Suprapubic skin (tissue), 4 donors: ENCODE measurements around the gene SDHC. TPM values are rescaled to one million over a fixed set of nuclear protein-coding genes. Genes with fewer than 3 reads are reported as not detected.

Source experiments
- DNase-seq, 2 donors: peaks; one replicate each; pipeline ENCODE4 v3.0.0-alpha.2; 2019; ENCODE audit warnings: low spot score in 2 of 2
- H3K27ac ChIP-seq: fragments of 200-600 bp; sonication (generic); one replicate; pipeline ENCODE4 v1.5.1; 2019
- H3K27me3 ChIP-seq: fragments of 200-600 bp; sonication (generic); one replicate; pipeline ENCODE4 v1.5.1; 2019
- H3K36me3 ChIP-seq: fragments of 200-600 bp; sonication (generic); one replicate; pipeline ENCODE4 v1.5.1; 2019
- H3K4me1 ChIP-seq: fragments of 200-600 bp; sonication (generic); one replicate; pipeline ENCODE4 v1.5.1; 2019
- H3K4me3 ChIP-seq: fragments of 200-600 bp; sonication (generic); one replicate; pipeline ENCODE4 v1.5.1; 2019; ENCODE audit warnings: mild to moderate bottlenecking
- H3K9me3 ChIP-seq: fragments of 200-600 bp; sonication (generic); one replicate; pipeline ENCODE4 v1.5.1; 2019
- EP300 ChIP-seq: sonication (generic); formaldehyde crosslinking; IDR thresholded peaks from one replicate; pipeline ENCODE4 v1.6.1; 2017; ENCODE audit warnings: antibody characterized with exemption
- POLR2A ChIP-seq, 2 donors: fragments of 450-650 bp; IDR thresholded peaks; one replicate each; pipeline ENCODE4 v1.6.1; 2017; ENCODE audit warnings: antibody characterized with exemption in 2 of 2, mild to moderate bottlenecking in 2 of 2, moderate library complexity in 2 of 2
- POLR2AphosphoS5 ChIP-seq, 3 donors: sonication (generic); formaldehyde crosslinking; IDR thresholded peaks; one replicate each; pipeline ENCODE4 v1.6.1; 2017; ENCODE audit warnings: antibody characterized with exemption in 3 of 3
- WGBS: methylation state at CpG from one replicate; pipeline ENCODE4 v1.1.5; 2018; 5-methylcytosine and 5-hydroxymethylcytosine counted together
- total RNA-seq, 4 donors: library from RNA; depleted of rRNA; stranded (reverse); fragments of >200 nt; gene quantifications; one replicate each; pipeline ENCODE4 v1.1.0, GENCODE V29; 2016
- TF ChIP-seq, protein P1 (sequence below), 2 donors: fragments of 200-600 bp in 1 of 2; fragments of 450-650 bp in 1 of 2; sonication (generic) in 1 of 2; IDR thresholded peaks; one replicate each; pipeline ENCODE4 v1.5.1; 2016 to 2019; ENCODE audit warnings: antibody characterized with exemption in 2 of 2, mild to moderate bottlenecking in 1 of 2, moderate library complexity in 1 of 2

Gene SDHC
- total RNA-seq, 4 donors from 2014 or later = 45.0 to 84.6 (median 60.7) TPM

DNA sequence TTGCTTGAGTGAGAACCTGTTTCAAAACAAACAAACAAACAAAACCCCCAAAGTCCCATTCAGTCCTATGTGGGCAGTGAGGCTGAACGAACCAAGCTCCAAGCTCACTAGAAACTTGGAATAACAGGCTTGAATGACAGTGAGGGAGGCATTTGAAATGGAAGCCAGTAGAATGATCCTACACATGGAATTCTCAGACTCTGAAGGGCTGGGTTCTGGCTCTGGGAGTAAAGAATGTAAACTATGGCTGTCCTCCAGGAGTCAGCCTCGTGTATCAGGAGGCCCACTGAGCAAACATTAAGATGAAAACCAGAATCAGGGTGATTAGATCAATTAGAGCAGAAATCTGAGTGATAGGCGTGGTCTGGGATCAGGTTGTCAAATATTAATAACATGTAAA lies 40.8 kb upstream of the SDHC start:
- Histone ChIP-seq H3K9me3 (no peaks in the 10 kb centered on the region), H3K36me3 (no peaks in the 10 kb centered on the region), H3K27ac (no peak overlapping the region), H3K27me3 (peaks cover 5% of the 10 kb centered on the region), H3K4me3 (no peak overlapping the region), H3K4me1 (no peaks in the 10 kb centered on the region)
- no peak for DNase-seq
- TF ChIP-seq EP300 = no peak
- no peak for TF ChIP-seq POLR2AphosphoS5 (IDR thresholded peaks at IDR 0.05)
- no peak for TF ChIP-seq POLR2A (IDR thresholded peaks at IDR 0.05)
- TF ChIP-seq, protein P1, sequence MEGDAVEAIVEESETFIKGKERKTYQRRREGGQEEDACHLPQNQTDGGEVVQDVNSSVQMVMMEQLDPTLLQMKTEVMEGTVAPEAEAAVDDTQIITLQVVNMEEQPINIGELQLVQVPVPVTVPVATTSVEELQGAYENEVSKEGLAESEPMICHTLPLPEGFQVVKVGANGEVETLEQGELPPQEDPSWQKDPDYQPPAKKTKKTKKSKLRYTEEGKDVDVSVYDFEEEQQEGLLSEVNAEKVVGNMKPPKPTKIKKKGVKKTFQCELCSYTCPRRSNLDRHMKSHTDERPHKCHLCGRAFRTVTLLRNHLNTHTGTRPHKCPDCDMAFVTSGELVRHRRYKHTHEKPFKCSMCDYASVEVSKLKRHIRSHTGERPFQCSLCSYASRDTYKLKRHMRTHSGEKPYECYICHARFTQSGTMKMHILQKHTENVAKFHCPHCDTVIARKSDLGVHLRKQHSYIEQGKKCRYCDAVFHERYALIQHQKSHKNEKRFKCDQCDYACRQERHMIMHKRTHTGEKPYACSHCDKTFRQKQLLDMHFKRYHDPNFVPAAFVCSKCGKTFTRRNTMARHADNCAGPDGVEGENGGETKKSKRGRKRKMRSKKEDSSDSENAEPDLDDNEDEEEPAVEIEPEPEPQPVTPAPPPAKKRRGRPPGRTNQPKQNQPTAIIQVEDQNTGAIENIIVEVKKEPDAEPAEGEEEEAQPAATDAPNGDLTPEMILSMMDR (IDR thresholded peaks at IDR 0.05) = no peak
- 53% methylated on average over 3 of the region's 3 CpGs for WGBS

DNA sequence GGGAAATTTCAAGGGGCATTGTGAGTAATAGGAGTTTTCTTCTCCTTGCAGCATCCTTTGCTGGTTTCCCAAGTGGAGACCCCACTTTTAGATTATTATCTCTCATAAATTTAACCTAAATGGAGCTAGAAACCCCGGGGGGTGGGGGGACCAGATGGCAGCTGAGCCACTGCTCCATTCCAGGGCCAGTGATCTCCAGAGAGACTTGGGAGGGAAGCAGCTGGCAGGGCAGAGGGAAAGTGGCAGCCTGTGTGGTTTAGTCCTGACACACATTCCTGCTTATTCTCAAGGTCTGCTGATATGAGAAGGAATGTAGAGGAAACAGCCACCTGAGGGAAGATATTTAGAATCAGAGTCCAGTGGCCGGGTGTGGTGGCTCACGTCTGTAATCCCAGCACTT lies 39.3 kb upstream of the SDHC start:
- no peaks in the 10 kb centered on the region for H3K9me3 ChIP-seq
- H3K4me1 ChIP-seq = no peaks in the 10 kb centered on the region
- H3K27me3 ChIP-seq = peaks cover 5% of the 10 kb centered on the region
- H3K4me3 ChIP-seq = no peak overlapping the region
- no peak for TF ChIP-seq POLR2A (IDR thresholded peaks at IDR 0.05)
- no peak for TF ChIP-seq POLR2AphosphoS5 (IDR thresholded peaks at IDR 0.05)
- TF ChIP-seq EP300 = no peak
- TF ChIP-seq, protein P1 (IDR thresholded peaks at IDR 0.05) = no peak
- no peak for DNase-seq
- H3K27ac ChIP-seq = no peak overlapping the region
- 55% methylated on average over 3 of the region's 3 CpGs for WGBS
- no peaks in the 10 kb centered on the region for H3K36me3 ChIP-seq

- Histone ChIP-seq H3K36me3 (no peaks in the 10 kb centered on the region), H3K9me3 (no peaks in the 10 kb centered on the region), H3K27me3 (no peaks in the 10 kb centered on the region), H3K4me1 (no peaks in the 10 kb centered on the region), H3K4me3 (no peak overlapping the region), H3K27ac (no peak overlapping the region)
- TF ChIP-seq POLR2A (IDR thresholded peaks at IDR 0.05) (no peak), POLR2AphosphoS5 (IDR thresholded peaks at IDR 0.05) (no peak), EP300 (no peak)
- TF ChIP-seq, protein P1 (IDR thresholded peaks at IDR 0.05) = no peak
- 94% methylated on average over 1 of the region's 1 CpG for WGBS
- DNase-seq = no peak
Observed at GRCh38 chr1:161282991-161283390, 31.2 kb upstream of the SDHC start.

DNA sequence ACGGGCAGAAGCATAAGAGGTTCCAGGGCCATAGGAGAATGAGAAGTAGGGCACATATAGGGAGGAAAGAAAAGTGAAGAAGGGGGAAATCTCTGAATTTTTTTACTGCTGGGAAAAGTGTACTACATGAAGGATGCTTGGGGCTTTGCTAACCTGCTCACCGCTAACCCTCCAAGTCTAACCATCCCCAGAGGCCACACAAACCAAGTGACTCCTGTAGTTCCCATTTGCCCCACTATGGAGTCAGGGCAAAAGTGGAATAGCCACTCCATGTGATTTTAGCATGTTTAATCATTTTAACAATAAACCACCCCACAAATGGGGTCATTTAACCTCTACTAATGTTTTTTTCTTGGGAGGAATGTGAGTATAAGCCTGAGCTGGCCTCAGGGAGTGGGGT lies 29.1 kb upstream of the SDHC start:
- H3K4me1 ChIP-seq = peaks cover under 1% of the 10 kb centered on the region
- H3K9me3 ChIP-seq = no peaks in the 10 kb centered on the region
- H3K4me3 ChIP-seq = no peak overlapping the region
- TF ChIP-seq POLR2A (IDR thresholded peaks at IDR 0.05) = no peak
- no peaks in the 10 kb centered on the region for H3K36me3 ChIP-seq
- H3K27me3 ChIP-seq = no peaks in the 10 kb centered on the region
- H3K27ac ChIP-seq = no peak overlapping the region
- 93% methylated on average over 2 of the region's 2 CpGs for WGBS
- DNase-seq = no peak

GRCh38 chr1:161285521-161285920 lies 28.7 kb upstream of the SDHC start:
- 69% methylated on average over 5 of the region's 5 CpGs for WGBS
- no peak overlapping the region for H3K27ac ChIP-seq
- H3K9me3 ChIP-seq = no peaks in the 10 kb centered on the region
- H3K36me3 ChIP-seq = no peaks in the 10 kb centered on the region
- peaks cover 3% of the 10 kb centered on the region for H3K4me1 ChIP-seq
- no peaks in the 10 kb centered on the region for H3K27me3 ChIP-seq
- H3K4me3 ChIP-seq = no peak overlapping the region
- no peak for DNase-seq
- TF ChIP-seq, protein P1 (IDR thresholded peaks at IDR 0.05) = no peak
- TF ChIP-seq EP300 (no peak), POLR2A (IDR thresholded peaks at IDR 0.05) (no peak), POLR2AphosphoS5 (IDR thresholded peaks at IDR 0.05) (no peak)

DNA sequence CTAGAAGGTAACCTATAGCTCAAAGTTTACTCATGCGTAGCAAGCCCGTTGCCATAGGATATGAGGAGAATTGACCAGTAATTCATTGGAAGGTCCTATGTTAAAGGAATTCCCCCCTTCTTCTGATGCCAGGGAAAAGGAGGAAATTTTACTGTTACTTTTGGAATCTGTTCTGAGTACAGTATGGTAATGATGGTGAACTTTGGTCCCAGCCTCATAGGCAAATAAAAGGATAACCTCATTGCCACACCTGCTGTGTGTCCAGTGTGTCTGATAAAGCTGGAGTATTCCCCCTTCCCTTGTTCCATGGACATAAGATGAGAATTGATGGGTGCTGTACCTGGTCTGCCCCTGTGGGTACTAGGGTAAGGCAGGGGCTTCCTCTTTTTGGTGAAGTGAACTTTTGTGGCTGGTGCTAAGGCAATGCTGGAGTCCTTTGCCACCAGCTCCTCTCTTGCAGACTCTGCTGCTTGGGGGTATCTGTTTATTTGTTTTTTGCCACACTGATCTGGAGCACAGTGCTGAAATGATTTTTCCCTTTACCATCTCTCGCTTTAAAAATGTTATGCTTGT lies 26.6 kb upstream of the SDHC start:
- Histone ChIP-seq H3K27me3 (no peaks in the 10 kb centered on the region), H3K9me3 (no peaks in the 10 kb centered on the region), H3K27ac (no peak overlapping the region), H3K4me3 (no peak overlapping the region), H3K36me3 (no peaks in the 10 kb centered on the region), H3K4me1 (peaks cover 3% of the 10 kb centered on the region)
- 91% methylated on average over 3 of the region's 3 CpGs for WGBS
- no peak for DNase-seq
- TF ChIP-seq, protein P1 (IDR thresholded peaks at IDR 0.05) = no peak
- TF ChIP-seq EP300 (no peak), POLR2AphosphoS5 (IDR thresholded peaks at IDR 0.05) (no peak), POLR2A (IDR thresholded peaks at IDR 0.05) (no peak)
